GM12878 (cell line): Measurements from ENCODE around the gene OCLN. TPM values are rescaled to one million over a fixed set of nuclear protein-coding genes. Genes with fewer than 3 reads are reported as not detected.

ENCODE experiments used
- BMI1 ChIP-seq: fragments of 450-650 bp; IDR thresholded peaks from 2 replicates; pipeline ENCODE4 v1.6.1; 2016; ENCODE audit warnings: mild to moderate bottlenecking, moderate library complexity, borderline replicate concordance
- GABPA ChIP-seq: IDR thresholded peaks from 2 replicates; pipeline ENCODE4 v1.6.1; 2014; ENCODE audit warnings: antibody characterized with exemption, low read depth, mild to moderate bottlenecking, inconsistent platforms
- GATAD2B ChIP-seq: fragments of 450-650 bp; conservative IDR thresholded peaks from 2 replicates; pipeline ENCODE4 v1.6.1; 2017; ENCODE audit warnings: low read depth, mild to moderate bottlenecking, moderate library complexity
- IRF5 ChIP-seq: fragments of 450-650 bp; IDR thresholded peaks from 2 replicates; pipeline ENCODE4 v1.6.1; 2017; ENCODE audit warnings: borderline replicate concordance
- MXI1 ChIP-seq: fragments of 150-350 bp; IDR thresholded peaks from 2 replicates; pipeline ENCODE4 v1.6.1; 2011; ENCODE audit warnings: low read depth, mild to moderate bottlenecking, inconsistent platforms, low read length, improper control_type of control experiment
- POLR2AphosphoS5 ChIP-seq: IDR thresholded peaks from 2 replicates; pipeline ENCODE4 v1.6.1; 2011; ENCODE audit warnings: mild to moderate bottlenecking, low read length, inconsistent platforms
- SMC3 ChIP-seq: IDR thresholded peaks from 2 replicates; pipeline ENCODE4 v1.6.1; 2011; ENCODE audit warnings: low read length, improper control_type of control experiment, borderline replicate concordance
- TCF3 ChIP-seq: IDR thresholded peaks from 2 replicates; pipeline ENCODE4 v1.6.1; 2012; ENCODE audit warnings: low read depth, mild to moderate bottlenecking, low read length, borderline replicate concordance; ENCODE audit not compliant: insufficient read depth
- ZBTB33 ChIP-seq: fragments of 450-650 bp; IDR thresholded peaks from 2 replicates; pipeline ENCODE4 v1.6.1; 2017; ENCODE audit warnings: mild to moderate bottlenecking
- ZNF207 ChIP-seq: fragments of 450-650 bp; IDR thresholded peaks from 2 replicates; pipeline ENCODE4 v1.6.1; 2014; ENCODE audit warnings: antibody characterized with exemption, mild to moderate bottlenecking, borderline replicate concordance
- ZNF24 ChIP-seq: fragments of 450-650 bp; IDR thresholded peaks from 2 replicates; pipeline ENCODE4 v1.6.1; 2017; ENCODE audit warnings: antibody characterized with exemption, mild to moderate bottlenecking
- polyA plus RNA-seq, 11 experiments: library from polyadenylated mRNA; depleted of rRNA in 4 of 11; unstranded in 6 of 11; stranded (reverse) in 5 of 11; fragments of >200 nt; fragmentation: Nextera tagmentation in 4 of 11; fragmentation: Illumina TruSeq in 1 of 11; extraction: Ambion mirVana in 4 of 11; extraction: Trizol in 1 of 11; gene quantifications; 1 replicate in 1 of 11; 2 replicates in 10 of 11; pipeline versions ENCODE4 v1.2.1 to v1.2.3, GENCODE V29; 2011 to 2016; ENCODE audit warnings: inconsistent platforms in 2 of 11, missing spikeins in 2 of 11, low read depth in 1 of 11
- total RNA-seq, 4 experiments: library from RNA; depleted of rRNA in 3 of 4; stranded (reverse); fragments of >200 nt in 3 of 4; fragmentation: Illumina TruSeq in 1 of 4; extraction: Trizol in 1 of 4; gene quantifications; 2 replicates each; pipeline versions ENCODE4 v1.2.1 to v1.2.3, GENCODE V29; 2013 to 2021
- TF ChIP-seq, protein P1 (sequence below): fragments of 450-650 bp; formaldehyde crosslinking; IDR thresholded peaks from 2 replicates; pipeline ENCODE4 v1.5.0; 2022; ENCODE audit warnings: mild to moderate bottlenecking, missing genetic modification characterization

The OCLN gene
- total and polyA plus RNA-seq, 10 of the 15 experiments (the other 5 are each of a cell fraction or from before 2014, with no cell fraction given), result 2.0 to 26.5 (median 17.0) TPM

GRCh38 chr5:69492391-69492922, at the start of gene OCLN (continued):
- no peak for TF ChIP-seq ZBTB33
- TF ChIP-seq SMC3, result no peak
- TF ChIP-seq TCF3, result 0 out of 2 replicates have a peak, but pooled peaks have one; percentile 67
- TF ChIP-seq IRF5, result no peak
- no peak for TF ChIP-seq MXI1
- no peak for TF ChIP-seq ZNF207
- TF ChIP-seq GABPA, result no peak
- TF ChIP-seq BMI1, result no peak
- peak; percentile 38; the same call in 1 of the 2 replicates for TF ChIP-seq POLR2AphosphoS5
- TF ChIP-seq ZNF24, result no peak
- TF ChIP-seq, protein P1, sequence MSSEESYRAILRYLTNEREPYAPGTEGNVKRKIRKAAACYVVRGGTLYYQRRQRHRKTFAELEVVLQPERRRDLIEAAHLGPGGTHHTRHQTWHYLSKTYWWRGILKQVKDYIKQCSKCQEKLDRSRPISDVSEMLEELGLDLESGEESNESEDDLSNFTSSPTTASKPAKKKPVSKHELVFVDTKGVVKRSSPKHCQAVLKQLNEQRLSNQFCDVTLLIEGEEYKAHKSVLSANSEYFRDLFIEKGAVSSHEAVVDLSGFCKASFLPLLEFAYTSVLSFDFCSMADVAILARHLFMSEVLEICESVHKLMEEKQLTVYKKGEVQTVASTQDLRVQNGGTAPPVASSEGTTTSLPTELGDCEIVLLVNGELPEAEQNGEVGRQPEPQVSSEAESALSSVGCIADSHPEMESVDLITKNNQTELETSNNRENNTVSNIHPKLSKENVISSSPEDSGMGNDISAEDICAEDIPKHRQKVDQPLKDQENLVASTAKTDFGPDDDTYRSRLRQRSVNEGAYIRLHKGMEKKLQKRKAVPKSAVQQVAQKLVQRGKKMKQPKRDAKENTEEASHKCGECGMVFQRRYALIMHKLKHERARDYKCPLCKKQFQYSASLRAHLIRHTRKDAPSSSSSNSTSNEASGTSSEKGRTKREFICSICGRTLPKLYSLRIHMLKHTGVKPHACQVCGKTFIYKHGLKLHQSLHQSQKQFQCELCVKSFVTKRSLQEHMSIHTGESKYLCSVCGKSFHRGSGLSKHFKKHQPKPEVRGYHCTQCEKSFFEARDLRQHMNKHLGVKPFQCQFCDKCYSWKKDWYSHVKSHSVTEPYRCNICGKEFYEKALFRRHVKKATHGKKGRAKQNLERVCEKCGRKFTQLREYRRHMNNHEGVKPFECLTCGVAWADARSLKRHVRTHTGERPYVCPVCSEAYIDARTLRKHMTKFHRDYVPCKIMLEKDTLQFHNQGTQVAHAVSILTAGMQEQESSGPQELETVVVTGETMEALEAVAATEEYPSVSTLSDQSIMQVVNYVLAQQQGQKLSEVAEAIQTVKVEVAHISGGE, result no peak
- TF ChIP-seq GATAD2B, result no peak; the same call in 1 of the 2 replicates
